GM23338 (cell line): Measurements from ENCODE around the gene USP48. TPM values are rescaled to one million over a fixed set of nuclear protein-coding genes. Genes with fewer than 3 reads are reported as not detected.

Experiments used
- ATAC-seq: fragments of 200-7000 bp; cut with Tn5 transposase; 3 replicates; pipeline ENCODE4 v1.9.1; 2020
- DNase-seq: peaks from one replicate; pipeline ENCODE4 v3.0.0-alpha.2; 2015; ENCODE audit warnings: low spot score
- H2AFZ ChIP-seq: fragments of 200-600 bp; sonication (generic); 2 replicates; pipeline ENCODE4 v1.8.0; 2016; ENCODE audit warnings: antibody characterized with exemption, mild to moderate bottlenecking, moderate library complexity
- H3F3A ChIP-seq: fragments of 200-600 bp; sonication (generic); replicated peaks from 2 replicates; pipeline ENCODE4 v1.8.0; 2017; ENCODE audit warnings: antibody characterized with exemption, mixed run types, low read depth
- H3K27ac ChIP-seq: fragments of 200-600 bp; sonication (generic); 2 replicates; pipeline ENCODE4 v1.6.1; 2016; ENCODE audit warnings: low read depth
- H3K27me3 ChIP-seq: fragments of 200-600 bp; sonication (generic); 2 replicates; pipeline ENCODE4 v1.8.0; 2016; ENCODE audit warnings: mild to moderate bottlenecking, mixed run types, moderate library complexity; ENCODE audit not compliant: insufficient read depth
- H3K36me3 ChIP-seq: fragments of 200-600 bp; sonication (generic); 2 replicates; pipeline ENCODE4 v1.8.0; 2016; ENCODE audit warnings: mild to moderate bottlenecking; ENCODE audit not compliant: insufficient read depth
- H3K4me1 ChIP-seq: fragments of 200-600 bp; sonication (generic); 2 replicates; pipeline ENCODE4 v1.8.0; 2016; ENCODE audit warnings: mild to moderate bottlenecking, moderate library complexity; ENCODE audit not compliant: insufficient read depth
- H3K4me2 ChIP-seq: fragments of 200-600 bp; sonication (generic); 2 replicates; pipeline ENCODE4 v1.7.1; 2017; ENCODE audit warnings: mixed run types
- H3K4me3 ChIP-seq: fragments of 200-600 bp; sonication (generic); 2 replicates; pipeline ENCODE4 v1.6.1; 2016; ENCODE audit warnings: mixed run types
- H3K79me2 ChIP-seq: fragments of 200-600 bp; sonication (generic); replicated peaks from 2 replicates; pipeline ENCODE4 v1.8.0; 2017; ENCODE audit warnings: mild to moderate bottlenecking; ENCODE audit not compliant: insufficient read depth
- H3K9me2 ChIP-seq: fragments of 200-600 bp; sonication (generic); 2 replicates; pipeline ENCODE4 v1.8.0; 2017; ENCODE audit not compliant: insufficient read depth
- H4K20me1 ChIP-seq: fragments of 200-600 bp; sonication (generic); replicated peaks from 2 replicates; pipeline ENCODE4 v1.8.0; 2017; ENCODE audit warnings: mild to moderate bottlenecking; ENCODE audit not compliant: insufficient read depth
- H3K27ac Mint-ChIP-seq: 2 replicates; pipeline ENCODE4 v1.8.0; 2020; ENCODE audit warnings: inconsistent platforms, mild to moderate bottlenecking, moderate library complexity, mixed read lengths
- H3K27me3 Mint-ChIP-seq: 3 replicates; pipeline ENCODE4 v1.8.0; 2022; ENCODE audit warnings: low read depth, mild to moderate bottlenecking, moderate library complexity, mixed read lengths, inconsistent platforms; ENCODE audit not compliant: insufficient read depth, poor library complexity
- H3K36me3 Mint-ChIP-seq: 3 replicates; pipeline ENCODE4 v1.8.0; 2021; ENCODE audit warnings: low read depth, mild to moderate bottlenecking, inconsistent platforms, moderate library complexity, mixed read lengths
- H3K4me1 Mint-ChIP-seq: 3 replicates; pipeline ENCODE4 v1.8.0; 2020; ENCODE audit warnings: mild to moderate bottlenecking, inconsistent platforms, mixed read lengths
- H3K4me3 Mint-ChIP-seq: 3 replicates; pipeline ENCODE4 v1.8.0; 2021; ENCODE audit warnings: moderate library complexity, mild to moderate bottlenecking, inconsistent platforms, mixed read lengths
- H3K9me3 Mint-ChIP-seq: 3 replicates; pipeline ENCODE4 v1.8.0; 2020; ENCODE audit warnings: moderate library complexity, mild to moderate bottlenecking, inconsistent platforms, mixed read lengths
- CREB1 ChIP-seq: fragments of 250-450 bp; sonication (Bioruptor Pico); IDR thresholded peaks from 2 replicates; pipeline ENCODE4 v1.5.0; 2020; ENCODE audit warnings: low read depth, mild to moderate bottlenecking, moderate library complexity
- ETS1 ChIP-seq: IDR thresholded peaks from 2 replicates; pipeline ENCODE4 v1.6.1; 2016; ENCODE audit warnings: antibody characterized with exemption
- EZH2 ChIP-seq: fragments of 200-600 bp; sonication (generic); IDR thresholded peaks from one replicate; pipeline ENCODE4 v1.8.0; 2017; ENCODE audit warnings: antibody characterized with exemption, mild to moderate bottlenecking, low read depth; ENCODE audit not compliant: unreplicated experiment
- REST ChIP-seq: IDR thresholded peaks from one replicate; pipeline ENCODE4 v1.6.1; 2018; ENCODE audit warnings: antibody characterized with exemption; ENCODE audit not compliant: unreplicated experiment
- ZNF331 ChIP-seq: fragments of 250-450 bp; sonication (Bioruptor Pico); IDR thresholded peaks from 2 replicates; pipeline ENCODE4 v1.5.0; 2020; ENCODE audit warnings: low read depth, mild to moderate bottlenecking, moderate library complexity
- ZNF462 ChIP-seq: fragments of 250-450 bp; sonication (Bioruptor Pico); IDR thresholded peaks from 2 replicates; pipeline ENCODE4 v1.5.0; 2020; ENCODE audit warnings: mild to moderate bottlenecking, moderate library complexity
- polyA plus RNA-seq: library from polyadenylated mRNA; unstranded; fragments of >200 nt; fragmentation: Nextera tagmentation; extraction: Ambion mirVana; gene quantifications from 2 replicates; pipeline ENCODE4 v1.2.1, GENCODE V29; 2016
- total RNA-seq: library from RNA; depleted of rRNA; stranded (reverse); fragments of >200 nt; shearing (Covaris generic); gene quantifications from 2 replicates; pipeline ENCODE4 v1.2.3, GENCODE V29; 2014

The USP48 gene
- total and polyA plus RNA-seq, 2 experiments from 2014 or later: 85.9 to 151 TPM

GRCh38 chr1:21761052-21761451 is 21.9 kb downstream of the USP48 start:
- peaks cover 64% of the 10 kb centered on the region for H4K20me1 ChIP-seq
- no peak for TF ChIP-seq CREB1 (CRISPR knock-in tag)
- no peak for TF ChIP-seq REST
- no peak for TF ChIP-seq ZNF331 (CRISPR knock-in tag)
- no peak for TF ChIP-seq EZH2
- TF ChIP-seq ETS1: no peak
- TF ChIP-seq ZNF462 (CRISPR knock-in tag): no peak
- H3K4me2 ChIP-seq: no peak overlapping the region

More at GRCh38 chr1:21761052-21761451, 21.9 kb downstream of the USP48 start:
- Mint-ChIP-seq H3K27me3 (peaks cover under 1% of the 10 kb centered on the region), H3K4me1 (peaks cover 17% of the 10 kb centered on the region), H3K27ac (no peak overlapping the region), H3K36me3 (peaks cover 8% of the 10 kb centered on the region; the same call in 2 of the 3 replicates), H3K4me3 (no peak overlapping the region), H3K9me3 (no peaks in the 10 kb centered on the region)
- Histone ChIP-seq H3K27ac (no peak overlapping the region), H3F3A (no peaks in the 10 kb centered on the region), H3K27me3 (no peaks in the 10 kb centered on the region), H2AFZ (no peak overlapping the region), H3K4me3 (no peak overlapping the region), H3K79me2 (peaks cover 89% of the 10 kb centered on the region), H3K4me1 (peaks cover 15% of the 10 kb centered on the region), H3K9me2 (no peaks in the 10 kb centered on the region), H3K36me3 (no peaks in the 10 kb centered on the region)
- no peak for DNase-seq
- ATAC-seq: no peak
